NCI-H748 (cell line): Measurements from ENCODE around the gene PCDHGA11.
"Not testable (repeated sequence)": the region's sequence is repeated elsewhere in the genome, so short reads cannot be mapped to it uniquely, and the experiment has no call there.

Experiments used
- DNase-seq: peaks from one replicate; lab custom pipeline; 2025; ENCODE audit not compliant: unreplicated experiment; lab: John Stamatoyannopoulos, UW

Gene PCDHGA11

GRCh38 chr5:141430332-141431113 lies 9.7 kb downstream of the PCDHGA11 start, which contains the start of gene PCDHGA12:
TSS of gene PCDHGA12 (plus strand) at chr5:141430507. CDS start at chr5:141430760, 253 bp downstream.
- no peak for DNase-seq

GRCh38 chr5:141431286-141431685 lies 10.4 kb downstream of the PCDHGA11 start:
- no peak for DNase-seq

- not testable (repeated sequence) for DNase-seq
Measured at GRCh38 chr5:141432308-141432707, 11.5 kb downstream of the PCDHGA11 start.

- DNase-seq = not testable (repeated sequence)
Measured at GRCh38 chr5:141432726-141433125, 11.9 kb downstream of the PCDHGA11 start.

GRCh38 chr5:141434006-141434405 lies 13.2 kb downstream of the PCDHGA11 start:
- no peak for DNase-seq

GRCh38 chr5:141437221-141437620 lies 16.4 kb downstream of the PCDHGA11 start:
- no peak for DNase-seq

- no peak for DNase-seq
Measured at GRCh38 chr5:141439411-141440141, 18.7 kb downstream of the PCDHGA11 start.

- DNase-seq = no peak
Measured at GRCh38 chr5:141440341-141440740, 19.5 kb downstream of the PCDHGA11 start.

- no peak for DNase-seq
Measured at GRCh38 chr5:141441571-141442170, 20.8 kb downstream of the PCDHGA11 start.

- DNase-seq = no peak
Measured at GRCh38 chr5:141465351-141465750, 44.5 kb downstream of the PCDHGA11 start.
